Lower lobe of right lung (tissue), 2 donors: Measurements from ENCODE around the gene MEGF10. TPM values are rescaled to one million over a fixed set of nuclear protein-coding genes. Genes with fewer than 3 reads are reported as not detected.

Experiments
- ATAC-seq, 2 donors: fragments of 200-7000 bp; cut with Tn5 transposase; one replicate each; pipeline ENCODE4 v1.9.1; 2020 to 2022; ENCODE audit warnings: mild to moderate bottlenecking in 2 of 2, moderate library complexity in 2 of 2
- DNase-seq: peaks from one replicate; pipeline ENCODE4 v3.0.0-alpha.2; 2020
- H3K27ac ChIP-seq: fragments of 200-600 bp; one replicate; pipeline ENCODE4 v1.8.0; 2022
- H3K27me3 ChIP-seq: fragments of 200-600 bp; one replicate; pipeline ENCODE4 v1.8.0; 2022; ENCODE audit warnings: low read depth
- H3K36me3 ChIP-seq: fragments of 200-600 bp; one replicate; pipeline ENCODE4 v1.8.0; 2022; ENCODE audit warnings: mild to moderate bottlenecking
- H3K4me1 ChIP-seq: fragments of 200-600 bp; one replicate; pipeline ENCODE4 v1.8.0; 2022
- H3K4me3 ChIP-seq: fragments of 200-600 bp; one replicate; pipeline ENCODE4 v1.8.0; 2022; ENCODE audit warnings: mild to moderate bottlenecking
- H3K9me3 ChIP-seq: fragments of 200-600 bp; one replicate; pipeline ENCODE4 v1.8.0; 2022
- CTCF ChIP-seq: fragments of 200-600 bp; IDR thresholded peaks from one replicate; pipeline ENCODE4 v1.8.0; 2022; ENCODE audit warnings: antibody characterized with exemption, mild to moderate bottlenecking
- intact Hi-C: fragments of 100-400 bp; cut with DNase I; formaldehyde crosslinking; loops from one replicate; pipeline ENCODE4 v1.11.0; 2022
- total RNA-seq: library from RNA; stranded (reverse); fragmentation: NEBNext Ultra II Directional; extraction: Animal tissue kit (Norgen Biotek cat#: 25700); gene quantifications from one replicate; pipeline ENCODE4 v1.2.1, GENCODE V29; 2021
- donor health status: DM: no; HTN: yes; CAD: no; lungs with severe emphysema.

The MEGF10 gene
- total RNA-seq, 1 donor from 2014 or later: 0.30 TPM

GRCh38 chr5:127435821-127436220 is 145.2 kb downstream of the MEGF10 start:
- H3K36me3 ChIP-seq: no peaks in the 10 kb centered on the region
- H3K27me3 ChIP-seq: no peaks in the 10 kb centered on the region
- no peak overlapping the region for H3K4me3 ChIP-seq
- ATAC-seq: no peak
- no peak for DNase-seq
- TF ChIP-seq CTCF: no peak
- no peak overlapping the region for H3K27ac ChIP-seq
- intact Hi-C loops: no loop called here
- no peaks in the 10 kb centered on the region for H3K9me3 ChIP-seq
- no peaks in the 10 kb centered on the region for H3K4me1 ChIP-seq

DNA sequence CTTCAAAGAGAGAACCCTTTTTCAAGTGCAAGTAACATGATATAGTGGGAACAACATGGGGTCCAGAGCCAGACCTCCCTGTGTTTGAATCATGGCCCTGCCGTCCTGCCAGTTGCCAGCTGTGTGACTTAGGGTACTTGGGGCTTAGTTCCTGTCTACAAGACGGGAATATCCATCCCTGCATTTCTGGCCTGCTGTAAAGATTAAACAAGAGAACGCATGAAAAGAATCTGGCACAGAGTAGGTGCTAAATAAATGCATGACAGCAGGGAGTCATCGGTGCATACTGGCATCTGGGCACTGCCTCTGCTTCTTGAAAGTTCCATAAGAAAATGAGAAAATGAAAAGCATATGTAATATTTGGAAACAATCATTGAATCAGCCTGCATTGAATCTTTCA is 149.0 kb downstream of the MEGF10 start:
- Histone ChIP-seq H3K27me3 (no peaks in the 10 kb centered on the region), H3K27ac (no peak overlapping the region), H3K36me3 (no peaks in the 10 kb centered on the region), H3K4me3 (no peak overlapping the region), H3K9me3 (no peaks in the 10 kb centered on the region), H3K4me1 (no peaks in the 10 kb centered on the region)
- no peak for TF ChIP-seq CTCF
- DNase-seq (no peak), ATAC-seq (no peak)
- intact Hi-C loops: no loop called here

GRCh38 chr5:127440831-127441230 is 150.2 kb downstream of the MEGF10 start:
- no peaks in the 10 kb centered on the region for H3K9me3 ChIP-seq
- H3K4me3 ChIP-seq: no peak overlapping the region
- no peak overlapping the region for H3K27ac ChIP-seq
- ATAC-seq (no peak), DNase-seq (no peak)
- intact Hi-C loops: no loop called here
- H3K4me1 ChIP-seq: no peaks in the 10 kb centered on the region
- H3K36me3 ChIP-seq: no peaks in the 10 kb centered on the region
- TF ChIP-seq CTCF: no peak
- H3K27me3 ChIP-seq: no peaks in the 10 kb centered on the region

GRCh38 chr5:127441799-127442484 is 151.3 kb downstream of the MEGF10 start:
- Histone ChIP-seq H3K4me3 (no peak overlapping the region), H3K27me3 (no peaks in the 10 kb centered on the region), H3K4me1 (no peaks in the 10 kb centered on the region), H3K36me3 (no peaks in the 10 kb centered on the region), H3K9me3 (no peaks in the 10 kb centered on the region), H3K27ac (no peak overlapping the region)
- no peak for TF ChIP-seq CTCF
- DNase-seq (no peak), ATAC-seq (no peak)
- intact Hi-C loops: no loop called here

DNA sequence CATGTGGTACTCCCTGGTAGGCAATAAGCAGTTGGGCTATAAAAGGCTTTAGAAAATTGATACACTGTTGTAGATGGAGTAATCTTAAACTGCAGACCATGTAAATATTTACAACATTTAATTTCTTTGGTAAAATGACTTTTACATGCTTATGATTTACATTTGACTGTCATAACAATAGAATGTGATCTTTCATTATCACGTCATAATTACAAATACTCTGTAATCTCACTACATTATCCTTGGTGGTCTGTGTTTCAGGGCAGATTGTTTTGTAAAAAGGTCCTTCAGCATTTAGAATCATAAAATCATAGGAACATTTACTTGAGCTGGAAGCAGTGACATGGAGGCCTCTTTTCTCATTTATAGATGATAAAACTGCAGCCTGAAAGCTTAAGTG is 153.6 kb downstream of the MEGF10 start:
- Histone ChIP-seq H3K36me3 (no peaks in the 10 kb centered on the region), H3K4me3 (no peak overlapping the region), H3K4me1 (no peaks in the 10 kb centered on the region), H3K9me3 (no peaks in the 10 kb centered on the region), H3K27ac (no peak overlapping the region), H3K27me3 (no peaks in the 10 kb centered on the region)
- intact Hi-C loops: no loop called here
- TF ChIP-seq CTCF: no peak
- no peak for ATAC-seq
- DNase-seq: no peak
